Osteocyte (in vitro differentiated cells): Measurements from ENCODE around the gene COA4. TPM values are rescaled to one million over a fixed set of nuclear protein-coding genes. Genes with fewer than 3 reads are reported as not detected.
"Not testable (repeated sequence)": the region's sequence is repeated elsewhere in the genome, so short reads cannot be mapped to it uniquely, and the experiment has no call there.

Experiments
- DNase-seq: peaks from one replicate; pipeline ENCODE4 v3.0.0; 2021; ENCODE audit warnings: mixed read lengths; ENCODE audit not compliant: unreplicated experiment; ENCODE audit errors: extremely low spot score
- H3K27ac Mint-ChIP-seq: one replicate; pipeline ENCODE4 v1.8.0; 2021; ENCODE audit warnings: mild to moderate bottlenecking, mixed read lengths; ENCODE audit not compliant: unreplicated experiment
- H3K27me3 Mint-ChIP-seq: one replicate; pipeline ENCODE4 v1.8.0; 2021; ENCODE audit warnings: mixed read lengths; ENCODE audit not compliant: unreplicated experiment
- H3K36me3 Mint-ChIP-seq: one replicate; pipeline ENCODE4 v1.8.0; 2021; ENCODE audit warnings: mixed read lengths; ENCODE audit not compliant: unreplicated experiment
- H3K4me1 Mint-ChIP-seq: one replicate; pipeline ENCODE4 v1.8.0; 2021; ENCODE audit warnings: mixed read lengths; ENCODE audit not compliant: unreplicated experiment
- H3K4me3 Mint-ChIP-seq: one replicate; pipeline ENCODE4 v1.8.0; 2021; ENCODE audit warnings: mild to moderate bottlenecking, moderate library complexity, mixed read lengths; ENCODE audit not compliant: unreplicated experiment
- H3K9me3 Mint-ChIP-seq: one replicate; pipeline ENCODE4 v1.8.0; 2021; ENCODE audit warnings: mixed read lengths; ENCODE audit not compliant: unreplicated experiment
- total RNA-seq: library from RNA; stranded (reverse); gene quantifications from 2 replicates; pipeline ENCODE4 v1.2.1, GENCODE V29; 2021
- TF ChIP-seq, protein P1 (sequence below): fragments of 200-600 bp; sonication (generic); IDR thresholded peaks from 2 replicates; pipeline ENCODE4 v1.5.0; 2021; ENCODE audit warnings: antibody characterized with exemption, mild to moderate bottlenecking, moderate library complexity

The COA4 gene
- total RNA-seq, 1 donor from 2014 or later, result 55.8 TPM

DNA sequence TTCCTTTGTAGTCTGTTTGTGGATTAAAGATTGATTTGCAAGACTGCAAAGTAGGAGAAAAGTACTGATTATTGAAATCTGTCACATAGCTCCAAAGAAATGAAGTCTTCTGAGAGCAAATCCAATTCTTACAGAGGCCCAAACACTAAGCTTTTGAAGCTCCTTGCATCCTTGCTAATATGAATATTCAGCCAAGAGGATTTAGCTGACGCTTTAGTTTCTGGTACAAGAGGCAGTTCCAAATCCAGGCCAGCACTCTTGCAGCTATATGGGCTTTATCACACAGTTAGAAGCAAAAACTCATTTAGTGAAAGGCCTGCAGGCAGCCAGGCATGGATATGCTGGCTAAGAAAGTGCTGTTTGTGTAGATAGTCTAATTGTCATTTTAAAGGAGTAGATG lies 12.9 kb upstream of the COA4 start:
- DNase-seq, result no peak
- H3K27ac Mint-ChIP-seq, result no peak overlapping the region
- H3K27me3 Mint-ChIP-seq, result no peaks in the 10 kb centered on the region
- H3K4me1 Mint-ChIP-seq, result no peaks in the 10 kb centered on the region
- no peak overlapping the region for H3K4me3 Mint-ChIP-seq
- TF ChIP-seq, protein P1, sequence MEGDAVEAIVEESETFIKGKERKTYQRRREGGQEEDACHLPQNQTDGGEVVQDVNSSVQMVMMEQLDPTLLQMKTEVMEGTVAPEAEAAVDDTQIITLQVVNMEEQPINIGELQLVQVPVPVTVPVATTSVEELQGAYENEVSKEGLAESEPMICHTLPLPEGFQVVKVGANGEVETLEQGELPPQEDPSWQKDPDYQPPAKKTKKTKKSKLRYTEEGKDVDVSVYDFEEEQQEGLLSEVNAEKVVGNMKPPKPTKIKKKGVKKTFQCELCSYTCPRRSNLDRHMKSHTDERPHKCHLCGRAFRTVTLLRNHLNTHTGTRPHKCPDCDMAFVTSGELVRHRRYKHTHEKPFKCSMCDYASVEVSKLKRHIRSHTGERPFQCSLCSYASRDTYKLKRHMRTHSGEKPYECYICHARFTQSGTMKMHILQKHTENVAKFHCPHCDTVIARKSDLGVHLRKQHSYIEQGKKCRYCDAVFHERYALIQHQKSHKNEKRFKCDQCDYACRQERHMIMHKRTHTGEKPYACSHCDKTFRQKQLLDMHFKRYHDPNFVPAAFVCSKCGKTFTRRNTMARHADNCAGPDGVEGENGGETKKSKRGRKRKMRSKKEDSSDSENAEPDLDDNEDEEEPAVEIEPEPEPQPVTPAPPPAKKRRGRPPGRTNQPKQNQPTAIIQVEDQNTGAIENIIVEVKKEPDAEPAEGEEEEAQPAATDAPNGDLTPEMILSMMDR, result no peak
- peaks cover 19% of the 10 kb centered on the region for H3K36me3 Mint-ChIP-seq
- H3K9me3 Mint-ChIP-seq, result no peaks in the 10 kb centered on the region

DNA sequence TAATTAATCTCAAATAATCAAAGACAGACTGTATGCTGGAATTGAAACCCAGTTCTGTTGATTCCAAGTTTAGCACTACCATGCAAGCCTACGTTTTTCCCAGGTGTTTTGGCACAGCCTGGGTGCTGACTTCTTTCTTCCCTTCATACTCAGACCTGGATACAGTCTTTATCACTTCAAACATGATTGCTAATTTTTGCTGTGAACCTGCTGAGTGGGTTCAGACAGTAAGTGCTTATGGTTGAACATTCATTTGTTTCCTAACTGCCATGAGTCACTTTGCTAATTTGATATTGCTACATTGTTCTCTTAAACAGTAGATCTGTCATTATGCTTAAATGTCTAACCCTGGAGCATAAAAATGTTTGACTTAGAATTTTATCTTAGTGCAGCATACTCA lies 12.4 kb upstream of the COA4 start:
- no peak for DNase-seq
- TF ChIP-seq, protein P1, result no peak

DNA sequence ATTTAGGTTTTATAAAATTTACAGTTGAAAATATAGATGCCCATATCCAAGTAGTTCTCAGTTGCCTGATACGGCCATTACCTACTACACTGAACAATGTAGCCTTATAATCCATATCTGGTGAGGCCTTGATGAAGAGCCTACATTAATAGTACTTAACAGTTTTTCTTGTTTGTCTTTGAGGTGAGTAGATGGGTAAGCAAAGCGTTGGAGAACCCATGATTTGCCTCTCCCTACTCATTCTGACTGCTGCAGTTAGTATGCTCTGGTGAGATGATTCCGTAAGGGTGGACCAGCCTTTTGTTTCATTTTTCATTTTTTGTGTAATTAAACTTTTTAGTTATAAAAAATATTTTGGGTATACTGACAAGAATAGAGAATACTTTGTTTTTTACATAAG lies 11.6 kb upstream of the COA4 start:
- Mint-ChIP-seq H3K27me3 (no peaks in the 10 kb centered on the region), H3K9me3 (no peaks in the 10 kb centered on the region), H3K27ac (no peak overlapping the region), H3K4me1 (no peaks in the 10 kb centered on the region), H3K4me3 (no peak overlapping the region), H3K36me3 (peaks cover 23% of the 10 kb centered on the region)
- TF ChIP-seq, protein P1, result no peak
- no peak for DNase-seq

More for the DNA sequence above, 12.4 kb upstream of the COA4 start:
- Mint-ChIP-seq H3K36me3 (peaks cover 19% of the 10 kb centered on the region), H3K4me3 (no peak overlapping the region), H3K9me3 (no peaks in the 10 kb centered on the region), H3K27me3 (no peaks in the 10 kb centered on the region), H3K27ac (no peak overlapping the region), H3K4me1 (no peaks in the 10 kb centered on the region)

DNA sequence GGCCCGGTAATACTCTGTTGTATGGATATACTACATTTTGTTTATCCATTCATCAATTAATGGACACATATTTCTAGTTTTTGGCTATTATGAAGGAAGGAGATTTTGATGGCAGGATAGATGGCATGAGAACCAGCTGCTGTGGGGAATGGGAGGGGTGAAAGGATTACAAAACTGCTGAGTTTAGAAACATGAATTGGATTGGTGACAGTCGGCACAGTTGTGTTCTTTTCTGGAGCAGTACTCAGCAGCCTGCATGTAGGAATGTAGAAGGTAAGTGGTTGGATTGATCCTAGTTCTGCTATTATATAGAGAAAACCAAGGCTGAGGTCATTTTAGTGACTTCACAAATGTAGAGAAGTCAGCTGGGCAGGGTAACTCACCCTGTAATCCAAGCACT lies 7.2 kb upstream of the COA4 start:
- no peak overlapping the region for H3K4me3 Mint-ChIP-seq
- H3K36me3 Mint-ChIP-seq, result peaks cover 15% of the 10 kb centered on the region
- no peak overlapping the region for H3K27ac Mint-ChIP-seq
- H3K27me3 Mint-ChIP-seq, result no peaks in the 10 kb centered on the region
- TF ChIP-seq, protein P1, result no peak
- no peaks in the 10 kb centered on the region for H3K9me3 Mint-ChIP-seq
- DNase-seq, result no peak
- no peaks in the 10 kb centered on the region for H3K4me1 Mint-ChIP-seq

DNA sequence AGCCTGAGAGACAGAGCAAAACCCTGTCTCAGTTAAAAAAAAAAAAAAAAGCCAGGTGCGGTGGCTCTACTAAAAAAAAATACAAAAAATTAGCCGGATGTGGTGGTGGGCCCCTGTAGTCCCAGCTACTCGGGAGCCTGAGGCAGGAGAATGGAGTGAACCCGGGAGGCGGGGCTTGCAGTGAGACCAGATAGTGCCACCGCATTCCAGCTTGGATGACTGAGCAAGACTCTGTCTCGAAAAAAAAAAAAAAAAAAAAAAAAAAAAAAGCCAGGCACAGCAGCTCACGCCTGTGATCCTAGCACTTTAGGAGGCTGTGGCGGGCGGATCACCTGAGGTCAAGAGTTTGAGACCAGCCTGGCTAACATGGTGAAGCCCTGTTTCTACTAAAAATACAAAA lies 3.8 kb upstream of the COA4 start:
- H3K9me3 Mint-ChIP-seq, H3K27me3 Mint-ChIP-seq, H3K36me3 Mint-ChIP-seq, H3K27ac Mint-ChIP-seq, H3K4me3 Mint-ChIP-seq, DNase-seq: not testable (repeated sequence)
- H3K4me1 Mint-ChIP-seq, result peaks cover 14% of the 10 kb centered on the region

DNA sequence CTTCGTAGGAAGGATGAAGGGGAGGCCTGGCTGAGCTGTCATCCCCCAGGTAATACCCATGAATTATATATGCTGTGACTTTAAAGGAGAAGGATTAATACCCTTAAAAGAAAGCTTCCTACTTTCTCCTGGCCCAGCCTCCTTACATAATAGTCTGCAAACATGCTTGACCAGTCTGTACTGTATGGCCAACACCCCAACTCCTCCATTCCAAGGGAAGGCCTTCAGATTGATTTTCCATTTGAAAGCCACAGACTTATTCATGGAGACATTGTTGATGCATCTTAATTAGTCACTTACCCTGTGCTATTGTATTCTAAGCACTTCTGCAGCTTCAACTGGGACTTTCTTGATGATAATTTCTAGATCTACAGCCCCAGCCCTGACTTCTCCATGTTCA lies 2.1 kb upstream of the COA4 start:
- H3K36me3 Mint-ChIP-seq, result peaks cover 5% of the 10 kb centered on the region
- H3K4me3 Mint-ChIP-seq, result no peak overlapping the region
- no peaks in the 10 kb centered on the region for H3K9me3 Mint-ChIP-seq
- no peak overlapping the region for H3K27ac Mint-ChIP-seq
- H3K4me1 Mint-ChIP-seq, result peaks cover 18% of the 10 kb centered on the region
- DNase-seq, result no peak
- TF ChIP-seq, protein P1, result no peak
- no peaks in the 10 kb centered on the region for H3K27me3 Mint-ChIP-seq
